ENCODE results near the gene TMEM45B. TPM values are rescaled to one million over a fixed set of nuclear protein-coding genes. Genes with fewer than 3 reads are reported as not detected.
"Not testable (repeated sequence)": the region's sequence is repeated elsewhere in the genome, so short reads cannot be mapped to it uniquely, and the experiment has no call there.

Gene TMEM45B
- total RNA-seq, 1 experiment from 2014 or later, result not detected

- DNase-seq (ENCODE audit: low spot score), result no peak
These were observed 36.6 kb downstream of the TMEM45B start for GRCh38 chr11:129852125-129852740.

DNA sequence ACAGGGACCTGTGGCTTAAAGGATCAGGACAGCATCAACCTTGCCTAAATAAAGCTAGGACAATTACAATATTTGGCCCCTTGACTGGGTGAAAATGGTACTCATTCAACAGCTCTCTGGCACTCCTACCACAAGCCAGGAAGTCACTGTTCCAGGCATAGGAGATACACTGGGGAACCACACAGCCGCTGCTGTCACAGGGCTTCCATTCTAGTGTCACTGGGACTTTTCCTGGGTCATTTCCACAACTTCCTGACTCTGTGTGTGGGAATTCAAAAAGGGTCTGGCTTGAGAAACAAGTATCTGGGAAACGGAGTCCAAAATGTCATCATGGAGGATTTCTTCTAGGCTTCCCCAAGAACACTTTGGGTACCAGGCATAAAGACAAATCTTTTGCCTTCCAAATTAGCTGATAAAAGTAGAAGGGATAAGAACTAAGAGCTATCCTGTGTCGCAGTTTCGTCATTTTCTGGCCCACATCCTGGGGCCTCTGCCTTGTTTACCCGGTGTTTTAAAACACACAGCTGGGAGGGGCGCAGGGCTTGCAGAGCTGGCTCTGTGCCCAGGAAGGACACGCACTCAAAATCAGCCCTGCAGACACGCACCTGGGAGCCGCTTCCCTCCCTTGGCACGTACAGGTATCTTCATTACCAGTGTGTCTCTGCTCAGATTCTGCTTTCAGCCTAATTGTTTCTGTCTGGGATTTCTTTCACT, 38.0 kb downstream of the TMEM45B start:
- no peak for DNase-seq (ENCODE audit: low spot score)

DNA sequence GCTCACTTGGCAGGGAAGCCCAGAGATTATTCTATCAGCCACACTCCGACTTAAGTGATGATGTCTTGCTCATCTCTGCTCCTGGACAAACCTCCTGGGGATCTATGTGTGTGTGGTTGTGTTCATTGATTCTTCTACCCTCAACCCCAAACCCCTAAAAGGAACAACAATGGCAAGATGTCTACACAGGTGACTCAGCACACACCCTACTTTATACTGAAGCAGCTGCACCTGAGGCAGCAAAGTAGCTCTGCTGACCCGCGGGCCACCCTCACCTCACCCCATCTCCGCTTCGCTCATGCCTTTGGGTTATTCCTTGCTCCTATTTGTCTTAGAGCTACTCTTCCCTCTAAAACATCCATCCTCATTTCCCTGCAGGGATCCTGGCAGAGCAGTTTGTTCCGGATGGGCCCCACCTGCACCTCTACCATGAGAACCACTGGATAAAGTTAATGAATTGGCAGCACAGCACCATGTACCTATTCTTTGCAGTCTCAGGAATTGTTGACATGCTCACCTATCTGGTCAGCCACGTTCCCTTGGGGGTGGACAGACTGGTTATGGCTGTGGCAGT, 38.7 kb downstream of the TMEM45B start:
- DNase-seq (ENCODE audit: low spot score), result no peak

GRCh38 chr11:129855086-129855485, 39.4 kb downstream of the TMEM45B start:
- DNase-seq (ENCODE audit: low spot score), result no peak

DNA sequence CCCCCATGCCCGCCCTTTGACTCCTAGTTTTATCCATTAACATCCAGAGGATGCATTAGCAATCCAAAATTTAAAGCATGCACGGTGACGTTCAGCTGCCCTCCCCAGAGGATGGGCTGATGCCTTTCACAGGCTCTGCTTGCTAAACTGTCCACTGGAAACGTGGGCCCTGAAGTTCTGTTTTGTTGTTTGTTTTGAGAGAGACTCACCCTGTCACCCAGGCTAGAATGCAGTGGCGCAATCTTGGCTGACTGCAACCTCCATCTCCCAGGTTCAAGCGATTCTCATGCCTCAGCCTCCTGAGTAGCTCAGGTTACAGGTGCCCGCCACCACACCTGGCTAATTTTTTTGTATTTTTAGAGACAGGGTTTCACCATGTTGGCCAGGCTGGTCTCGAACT, 40.4 kb downstream of the TMEM45B start:
- no peak for DNase-seq (ENCODE audit: low spot score)

GRCh38 chr11:129861702-129862522, 46.3 kb downstream of the TMEM45B start:
- DNase-seq (ENCODE audit: low spot score), result peak; percentile 89

DNA sequence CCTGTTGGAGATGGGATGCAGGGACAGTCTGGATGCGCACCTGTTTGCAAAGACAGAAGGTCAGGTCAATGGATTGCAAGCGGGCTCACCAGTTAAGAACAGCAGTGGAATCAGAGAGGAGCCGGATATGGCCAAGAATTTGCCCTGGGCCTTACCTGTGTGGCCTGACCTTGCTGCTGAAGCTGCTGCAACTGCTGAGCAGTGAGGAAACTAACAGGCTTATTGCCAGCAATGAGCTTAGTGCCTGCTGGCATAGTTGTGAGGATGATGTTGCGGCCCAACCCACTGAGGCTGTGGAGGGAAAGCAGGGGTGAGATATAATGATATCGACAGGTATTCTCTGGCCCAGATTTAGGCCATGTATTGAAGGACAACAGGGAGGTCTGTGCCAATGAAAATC, 49.2 kb downstream of the TMEM45B start:
- no peak for DNase-seq (ENCODE audit: low spot score)

GRCh38 chr11:129865701-129866100, 50.1 kb downstream of the TMEM45B start:
- no peak for DNase-seq (ENCODE audit: low spot score)

DNA sequence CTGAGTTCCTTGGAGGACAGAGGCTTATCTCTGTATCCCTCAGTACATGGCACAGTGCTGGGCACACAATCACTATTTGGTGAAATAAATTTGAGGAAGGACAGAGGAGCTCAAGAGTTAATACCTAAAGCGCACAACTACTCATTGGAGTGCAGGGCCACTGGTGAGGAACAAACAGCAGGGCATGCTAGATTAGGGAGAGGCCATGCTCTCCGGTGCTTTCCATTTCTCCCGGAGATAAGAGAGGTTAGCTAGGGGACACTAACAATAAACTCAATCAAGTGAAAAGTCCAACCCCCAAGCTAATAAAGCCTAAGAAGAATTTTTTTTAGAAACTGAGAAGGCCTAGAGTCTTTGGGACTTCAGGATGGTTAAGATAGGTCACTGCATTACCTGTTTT, 50.7 kb downstream of the TMEM45B start:
- DNase-seq (ENCODE audit: low spot score), result no peak

DNA sequence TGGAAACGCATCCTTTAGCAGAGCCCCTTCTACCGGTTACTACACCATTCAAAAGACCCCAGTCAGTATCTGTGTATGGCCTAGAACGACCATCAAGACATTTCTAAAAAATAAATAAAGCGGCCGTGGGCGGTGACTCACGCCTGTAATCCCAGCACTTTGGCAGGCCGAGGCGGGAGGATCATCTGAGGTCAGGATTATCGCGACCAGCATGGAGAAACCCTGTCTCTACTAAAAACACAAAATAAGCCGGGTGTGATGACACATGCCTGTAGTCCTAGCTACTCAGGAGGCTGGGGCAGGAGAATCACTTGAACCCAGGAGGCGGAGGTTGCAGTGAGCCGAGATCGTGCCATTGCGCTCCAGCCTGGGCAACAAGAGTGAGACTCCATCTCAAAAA, 53.0 kb downstream of the TMEM45B start:
- DNase-seq (ENCODE audit: low spot score), result not testable (repeated sequence)

GRCh38 chr11:129871914-129872313, 56.3 kb downstream of the TMEM45B start:
- DNase-seq (ENCODE audit: low spot score), result no peak

GRCh38 chr11:129880311-129880710, 64.7 kb downstream of the TMEM45B start:
- no peak for DNase-seq (ENCODE audit: low spot score)

GRCh38 chr11:129881570-129882170, 66.0 kb downstream of the TMEM45B start:
- no peak for DNase-seq (ENCODE audit: low spot score)

DNA sequence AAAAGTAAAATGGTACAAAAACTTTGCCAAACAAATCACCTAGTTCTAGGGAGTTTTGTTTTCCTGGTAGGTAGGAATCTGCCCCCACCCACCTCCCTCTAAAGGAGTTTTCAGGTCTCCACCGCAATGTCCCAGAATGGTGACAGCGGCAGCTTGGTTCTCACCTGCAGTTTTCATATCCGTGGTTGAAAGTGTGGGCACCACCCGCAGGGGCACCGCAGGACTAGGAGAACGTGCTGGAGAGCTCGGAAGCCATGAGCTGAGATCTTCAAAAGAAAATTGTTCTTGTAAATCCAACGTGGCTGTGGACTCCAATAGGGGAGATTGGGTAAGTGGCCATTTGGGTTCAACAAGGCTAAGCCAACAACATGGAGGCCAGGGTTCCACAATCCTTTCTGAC, 68.9 kb downstream of the TMEM45B start:
- no peak for DNase-seq (ENCODE audit: low spot score)

- no peak for DNase-seq (ENCODE audit: low spot score)
These were observed 69.7 kb downstream of the TMEM45B start for GRCh38 chr11:129885381-129885780.

DNA sequence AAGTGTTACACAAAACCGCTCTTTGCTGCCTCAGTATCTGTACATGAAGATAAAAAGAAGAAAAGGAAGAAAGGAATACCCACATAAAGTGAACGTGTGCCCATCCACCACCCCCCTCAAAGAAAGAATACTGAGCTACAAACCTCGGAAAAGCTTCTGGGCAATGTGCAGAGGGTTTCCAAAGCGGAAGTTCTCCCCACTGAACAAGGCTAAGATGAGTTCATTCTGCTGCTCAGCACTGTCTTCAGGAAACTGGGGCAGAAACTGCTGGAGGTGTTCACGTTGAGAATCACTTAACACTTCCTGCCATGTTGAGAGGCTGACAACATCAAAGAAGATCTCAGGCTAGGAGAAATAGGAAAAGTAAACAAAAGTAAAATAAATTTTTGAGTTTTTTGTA, 72.8 kb downstream of the TMEM45B start:
- DNase-seq (ENCODE audit: low spot score), result no peak

- no peak for DNase-seq (ENCODE audit: low spot score)
These were observed 78.9 kb downstream of the TMEM45B start for GRCh38 chr11:129894278-129895125.

- peak; percentile 12 for DNase-seq (ENCODE audit: low spot score)
These were observed 79.7 kb downstream of the TMEM45B start, which contains the start of gene NFRKB for GRCh38 chr11:129895126-129896041. Gene NFRKB, minus strand, starts transcription at chr11:129895578. Its CDS starts 2,729 bp downstream, at chr11:129892849.

DNA sequence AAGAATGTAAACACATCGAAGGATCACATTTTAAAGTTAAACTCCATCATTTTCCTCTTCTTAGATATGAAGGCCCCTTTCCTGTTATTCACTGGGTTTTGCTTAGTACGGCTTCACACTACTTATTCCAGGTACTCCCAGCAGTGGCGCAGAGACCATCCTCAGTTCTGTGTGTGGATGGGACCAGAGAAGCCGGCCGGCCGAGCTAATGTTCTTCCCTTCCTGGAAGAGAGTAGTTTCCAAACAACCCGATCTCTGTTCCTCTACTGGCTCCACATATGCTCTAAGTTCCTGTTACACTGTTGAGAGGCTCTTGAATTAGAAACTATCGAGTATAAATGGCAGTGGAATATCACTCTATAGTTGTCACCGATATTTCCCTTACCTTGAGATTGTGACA, 80.4 kb downstream of the TMEM45B start:
- no peak for DNase-seq (ENCODE audit: low spot score)

- no peak for DNase-seq (ENCODE audit: low spot score)
These were observed 89.8 kb downstream of the TMEM45B start for GRCh38 chr11:129905402-129905801.

Measured in A172 (cell line).